ENCODE results near the gene TTC9.

TTC9 gene

GRCh38 chr14:70716483-70716882 is 74.8 kb downstream of the TTC9 start:
- no peak for DNase-seq (ENCODE audit: low read depth in 2 of 2)

- DNase-seq (ENCODE audit: low read depth in 2 of 2), result no peak
These were observed 75.2 kb downstream of the TTC9 start for GRCh38 chr14:70716958-70717357.

- no peak for DNase-seq (ENCODE audit: low read depth in 2 of 2)
These were observed 76.8 kb downstream of the TTC9 start for GRCh38 chr14:70718383-70719118.

DNA sequence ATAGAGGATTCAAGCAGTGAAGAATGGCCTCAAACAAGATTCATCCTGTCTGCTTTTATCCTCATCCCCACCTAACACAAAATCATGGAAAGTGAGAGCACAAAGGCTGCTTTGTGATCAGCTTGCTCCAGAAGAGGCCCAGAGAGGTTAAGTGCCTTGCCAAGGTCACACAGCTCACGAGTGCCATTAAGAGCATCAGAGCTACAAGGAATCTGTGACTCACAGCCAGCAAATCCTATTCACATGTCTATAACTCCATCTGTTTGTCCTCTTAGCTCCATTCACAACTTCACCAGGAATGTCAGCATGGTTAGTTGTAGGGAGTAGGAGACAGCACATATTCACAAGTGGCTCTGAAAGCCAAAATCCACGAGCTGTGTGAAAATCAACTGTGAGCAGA is 79.8 kb downstream of the TTC9 start:
- no peak for DNase-seq (ENCODE audit: low read depth in 2 of 2)

DNA sequence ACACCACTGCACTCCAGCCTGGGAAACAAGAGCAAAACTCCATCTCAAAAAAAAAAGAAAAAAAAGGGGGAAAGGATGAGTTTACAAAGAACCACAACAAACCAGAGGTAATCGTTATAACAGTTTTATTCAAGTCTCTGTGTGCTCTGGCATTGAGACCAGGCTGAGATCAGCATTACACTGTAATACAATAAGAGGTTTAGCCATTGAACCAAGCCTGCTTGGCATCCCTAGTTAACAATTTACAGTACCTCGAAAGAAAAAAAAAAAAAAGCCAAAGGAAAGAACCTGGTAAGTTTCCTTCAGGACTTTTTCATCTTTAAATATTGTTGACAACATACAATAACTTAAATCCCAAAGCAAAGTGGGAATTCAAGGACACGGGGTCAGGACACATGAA is 80.7 kb downstream of the TTC9 start:
- no peak for DNase-seq (ENCODE audit: low read depth in 2 of 2)

DNA sequence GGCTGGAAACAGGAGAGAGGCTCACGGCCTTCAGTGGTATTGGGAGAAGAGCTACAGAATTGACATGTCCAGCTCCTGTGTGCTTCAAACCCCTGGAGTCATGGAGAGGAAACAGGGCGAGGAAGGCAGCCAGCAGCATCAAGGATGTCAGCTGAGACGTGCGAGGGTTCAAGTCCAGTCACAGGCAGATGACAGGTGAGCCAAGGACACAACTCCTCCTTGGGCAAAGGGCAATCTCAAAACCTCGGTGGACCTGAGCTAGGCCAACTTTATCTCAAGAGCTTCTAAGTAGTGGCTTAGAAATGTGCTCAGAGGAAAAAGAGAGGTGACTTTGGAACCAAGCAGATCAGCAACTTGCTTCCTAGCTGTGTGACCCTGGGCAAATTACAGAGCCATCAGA is 81.6 kb downstream of the TTC9 start:
- no peak for DNase-seq (ENCODE audit: low read depth in 2 of 2)

DNA sequence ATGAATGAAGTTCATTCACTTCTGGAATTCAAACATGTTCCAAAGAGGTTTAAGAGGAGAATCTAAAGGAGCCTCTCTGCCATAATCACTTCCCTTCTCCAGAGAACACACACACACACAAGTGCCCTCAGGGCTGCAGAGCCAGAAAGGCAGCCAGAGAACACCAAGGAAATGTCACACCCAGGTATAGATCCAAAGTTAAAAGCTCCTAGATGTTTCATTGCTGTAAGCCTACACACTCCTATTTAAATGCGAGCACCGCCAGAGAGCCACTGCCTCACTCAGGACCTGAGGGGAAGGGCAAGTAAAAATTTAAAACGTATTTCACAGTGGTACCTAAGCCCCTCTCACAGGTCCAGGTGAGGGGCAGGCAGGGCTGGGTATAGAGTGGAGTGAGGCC is 82.4 kb downstream of the TTC9 start:
- no peak for DNase-seq (ENCODE audit: low read depth in 2 of 2)

GRCh38 chr14:70724944-70725343 is 83.2 kb downstream of the TTC9 start:
- no peak for DNase-seq (ENCODE audit: low read depth in 2 of 2)

Data from fibroblast of skin of left quadriceps (primary cell).